ENCODE measurements around the gene NTM. TPM values are rescaled to one million over a fixed set of nuclear protein-coding genes. Genes with fewer than 3 reads are reported as not detected.

The NTM gene
- total and polyA plus RNA-seq, 7 donors: 0.07 to 1.1 (median 0.22) TPM; not detected in 2

- Histone ChIP-seq H3K4me3 (no peak overlapping the region), H3K4me1 (no peaks in the 10 kb centered on the region), H3K36me3 (ENCODE audit: insufficient read depth in 1 of 2, low read depth in 1 of 2) (no peaks in the 10 kb centered on the region), H3K9me3 (no peaks in the 10 kb centered on the region), H3K27ac (no peak overlapping the region), H3K27me3 (ENCODE audit: insufficient read depth in 3 of 3, low read length in 2 of 3) (peaks cover 3 to 15% (median 4%) of the 10 kb centered on the region in 3 donors)
- ATAC-seq (no peak), DNase-seq (no peak)
- no peak for TF ChIP-seq CTCF (IDR thresholded peaks at IDR 0.05)
- 52 to 60% (median 55%) methylated on average over 5 of the region's 5 CpGs for WGBS, 3 donors
- intact Hi-C loops (cut with DNase I): no loop called here
Measured at GRCh38 chr11:131916638-131917037, 546.2 kb downstream of the NTM start.

GRCh38 chr11:131917634-131918384, 547.4 kb downstream of the NTM start:
- intact Hi-C loops (cut with DNase I): no loop called here
- no peak for DNase-seq

GRCh38 chr11:131918663-131919062, 548.2 kb downstream of the NTM start:
- peaks cover 0 to 1% (median 0%) of the 10 kb centered on the region in 3 donors for H3K27me3 ChIP-seq (ENCODE audit: insufficient read depth in 3 of 3, low read length in 2 of 3)
- 76 to 83% (median 77%) methylated on average over 4 of the region's 4 CpGs for WGBS, 3 donors
- no peak for ATAC-seq
- H3K4me3 ChIP-seq: no peak overlapping the region
- no peak for DNase-seq
- no peak for TF ChIP-seq CTCF (IDR thresholded peaks at IDR 0.05)
- no peaks in the 10 kb centered on the region for H3K4me1 ChIP-seq
- no peaks in the 10 kb centered on the region for H3K36me3 ChIP-seq (ENCODE audit: insufficient read depth in 1 of 2, low read depth in 1 of 2)
- H3K27ac ChIP-seq: no peak overlapping the region
- intact Hi-C loops (cut with DNase I): no loop called here
- H3K9me3 ChIP-seq: no peaks in the 10 kb centered on the region

More at GRCh38 chr11:131917634-131918384, 547.4 kb downstream of the NTM start:
- no peaks in the 10 kb centered on the region for H3K4me1 ChIP-seq
- no peak overlapping the region for H3K4me3 ChIP-seq
- no peak for ATAC-seq
- no peaks in the 10 kb centered on the region for H3K9me3 ChIP-seq
- peaks cover 0 to 4% (median 3%) of the 10 kb centered on the region in 3 donors for H3K27me3 ChIP-seq (ENCODE audit: insufficient read depth in 3 of 3, low read length in 2 of 3)
- no peak for TF ChIP-seq CTCF (IDR thresholded peaks at IDR 0.05)
- H3K27ac ChIP-seq: no peak overlapping the region
- no peaks in the 10 kb centered on the region for H3K36me3 ChIP-seq (ENCODE audit: insufficient read depth in 1 of 2, low read depth in 1 of 2)
- WGBS, 3 donors: 49 to 60% (median 50%) methylated on average over 12 of the region's 12 CpGs

- Histone ChIP-seq H3K9me3 (no peaks in the 10 kb centered on the region), H3K4me3 (no peak overlapping the region), H3K4me1 (no peaks in the 10 kb centered on the region), H3K27me3 (ENCODE audit: insufficient read depth in 3 of 3, low read length in 2 of 3) (peaks cover 0 to 1% (median 0%) of the 10 kb centered on the region in 3 donors), H3K27ac (no peak overlapping the region), H3K36me3 (ENCODE audit: insufficient read depth in 1 of 2, low read depth in 1 of 2) (no peaks in the 10 kb centered on the region)
- TF ChIP-seq CTCF (IDR thresholded peaks at IDR 0.05): no peak
- intact Hi-C loops (cut with DNase I): no loop called here
- ATAC-seq (no peak), DNase-seq (no peak)
- WGBS, 3 donors: 88 to 92% (median 88%) methylated on average over 6 of the region's 6 CpGs
Measured at GRCh38 chr11:131922220-131922619, 551.8 kb downstream of the NTM start.

Data from psoas muscle (tissue), 8 donors.